IPS-18a (cell line): ENCODE results near the gene CEP170B.

Source experiments
- H3K27ac ChIP-seq: one replicate; pipeline ENCODE4 v1.5.1; 2013; ENCODE audit warnings: low read length
- H3K27me3 ChIP-seq: one replicate; pipeline ENCODE4 v1.6.1; 2013; ENCODE audit warnings: mild to moderate bottlenecking, low read length; ENCODE audit not compliant: control insufficient read depth, insufficient read depth
- H3K36me3 ChIP-seq: one replicate; pipeline ENCODE4 v1.6.1; 2013; ENCODE audit warnings: low read depth, low read length; ENCODE audit not compliant: control insufficient read depth
- H3K4me1 ChIP-seq: one replicate; pipeline ENCODE4 v1.6.1; 2013; ENCODE audit warnings: low read depth, low read length; ENCODE audit not compliant: control insufficient read depth
- H3K4me3 ChIP-seq: one replicate; pipeline ENCODE4 v1.5.1; 2013; ENCODE audit warnings: low read length
- H3K9ac ChIP-seq: one replicate; pipeline ENCODE4 v1.6.1; 2013; ENCODE audit warnings: mild to moderate bottlenecking, low read length, moderate library complexity
- H3K9me3 ChIP-seq: one replicate; pipeline ENCODE4 v1.6.1; 2013; ENCODE audit warnings: low read depth, low read length; ENCODE audit not compliant: control insufficient read depth

CEP170B gene

GRCh38 chr14:104930526-104931303 is 65.6 kb downstream of the CEP170B start:
- H3K9me3 ChIP-seq = no peaks in the 10 kb centered on the region
- H3K4me3 ChIP-seq = no peak overlapping the region
- H3K36me3 ChIP-seq = no peaks in the 10 kb centered on the region
- H3K9ac ChIP-seq = no peak overlapping the region
- peaks cover 3% of the 10 kb centered on the region for H3K4me1 ChIP-seq
- peaks cover 53% of the 10 kb centered on the region for H3K27me3 ChIP-seq
- no peak overlapping the region for H3K27ac ChIP-seq

GRCh38 chr14:104931304-104931770 is 66.3 kb downstream of the CEP170B start:
- no peak overlapping the region for H3K27ac ChIP-seq
- H3K9me3 ChIP-seq = no peaks in the 10 kb centered on the region
- no peak overlapping the region for H3K4me3 ChIP-seq
- H3K36me3 ChIP-seq = no peaks in the 10 kb centered on the region
- H3K4me1 ChIP-seq = peaks cover 3% of the 10 kb centered on the region
- no peak overlapping the region for H3K9ac ChIP-seq
- H3K27me3 ChIP-seq = peaks cover 57% of the 10 kb centered on the region

GRCh38 chr14:104931771-104932675 is 67.0 kb downstream of the CEP170B start:
- H3K9me3 ChIP-seq = no peaks in the 10 kb centered on the region
- H3K27ac ChIP-seq = no peak overlapping the region
- H3K4me1 ChIP-seq = peaks cover 3% of the 10 kb centered on the region
- peaks cover 64% of the 10 kb centered on the region for H3K27me3 ChIP-seq
- H3K4me3 ChIP-seq = peak overlapping the region; percentile 47
- no peak overlapping the region for H3K9ac ChIP-seq
- no peaks in the 10 kb centered on the region for H3K36me3 ChIP-seq

- H3K36me3 ChIP-seq = no peaks in the 10 kb centered on the region
- H3K27ac ChIP-seq = no peak overlapping the region
- H3K9ac ChIP-seq = no peak overlapping the region
- H3K4me1 ChIP-seq = peaks cover 3% of the 10 kb centered on the region
- H3K9me3 ChIP-seq = no peaks in the 10 kb centered on the region
- H3K27me3 ChIP-seq = peaks cover 73% of the 10 kb centered on the region
- H3K4me3 ChIP-seq = peak overlapping the region; percentile 47
Measured at GRCh38 chr14:104932676-104933631, 67.9 kb downstream of the CEP170B start.

GRCh38 chr14:104933746-104934733 is 69.0 kb downstream of the CEP170B start:
- Histone ChIP-seq H3K27ac (no peak overlapping the region), H3K9ac (no peak overlapping the region), H3K4me3 (peak overlapping the region; percentile 30), H3K4me1 (peaks cover 3% of the 10 kb centered on the region), H3K9me3 (no peaks in the 10 kb centered on the region), H3K36me3 (no peaks in the 10 kb centered on the region), H3K27me3 (peaks cover 84% of the 10 kb centered on the region)

GRCh38 chr14:104935026-104935650 is 70.1 kb downstream of the CEP170B start:
- Histone ChIP-seq H3K4me1 (peaks cover 3% of the 10 kb centered on the region), H3K9ac (no peak overlapping the region), H3K27me3 (peaks cover 86% of the 10 kb centered on the region), H3K9me3 (no peaks in the 10 kb centered on the region), H3K4me3 (no peak overlapping the region), H3K36me3 (no peaks in the 10 kb centered on the region), H3K27ac (no peak overlapping the region)

- Histone ChIP-seq H3K27me3 (peaks cover 77% of the 10 kb centered on the region), H3K4me1 (peaks cover 3% of the 10 kb centered on the region), H3K9me3 (no peaks in the 10 kb centered on the region), H3K4me3 (no peak overlapping the region), H3K36me3 (no peaks in the 10 kb centered on the region), H3K27ac (no peak overlapping the region), H3K9ac (no peak overlapping the region)
Measured at GRCh38 chr14:104935955-104936354, 70.9 kb downstream of the CEP170B start.

GRCh38 chr14:104936361-104937155 is 71.5 kb downstream of the CEP170B start:
- peaks cover 3% of the 10 kb centered on the region for H3K4me1 ChIP-seq
- H3K27me3 ChIP-seq = peaks cover 71% of the 10 kb centered on the region
- no peak overlapping the region for H3K4me3 ChIP-seq
- no peaks in the 10 kb centered on the region for H3K9me3 ChIP-seq
- H3K27ac ChIP-seq = no peak overlapping the region
- H3K36me3 ChIP-seq = no peaks in the 10 kb centered on the region
- H3K9ac ChIP-seq = no peak overlapping the region

GRCh38 chr14:104937161-104937560 is 72.1 kb downstream of the CEP170B start:
- Histone ChIP-seq H3K27me3 (peaks cover 65% of the 10 kb centered on the region), H3K9ac (no peak overlapping the region), H3K9me3 (no peaks in the 10 kb centered on the region), H3K27ac (no peak overlapping the region), H3K4me1 (peaks cover under 1% of the 10 kb centered on the region), H3K36me3 (no peaks in the 10 kb centered on the region), H3K4me3 (no peak overlapping the region)
